NOMO-1 treated with dmso at 0.1 percent for 144 hours (cell line): Measurements from ENCODE around the gene JARID2.
"Not testable (repeated sequence)": the region's sequence is repeated elsewhere in the genome, so short reads cannot be mapped to it uniquely, and the experiment has no call there.

Source experiments
- DNase-seq: peaks from one replicate; lab custom pipeline; 2025; ENCODE audit not compliant: unreplicated experiment; lab: John Stamatoyannopoulos, UW

JARID2 gene

DNA sequence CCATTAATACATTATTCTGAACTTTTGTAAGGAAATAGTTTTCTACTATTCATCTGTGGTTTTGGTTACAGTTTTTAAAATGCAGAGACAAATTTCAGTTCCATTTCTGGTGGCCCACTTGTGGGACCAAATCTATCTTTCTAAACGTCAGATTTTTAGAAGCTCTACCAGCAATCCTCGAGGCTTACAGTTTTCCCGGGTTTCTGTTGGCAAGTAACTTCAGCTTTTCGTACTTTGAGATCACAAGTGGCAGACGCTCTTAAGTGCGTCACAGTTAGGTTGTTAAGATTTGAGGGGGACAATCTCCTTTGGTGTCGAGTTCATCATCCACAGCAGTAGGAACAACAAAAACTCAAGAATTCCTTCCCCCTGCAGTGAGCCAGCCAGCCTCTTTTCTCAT lies 60.0 kb downstream of the JARID2 start:
- DNase-seq = no peak

DNA sequence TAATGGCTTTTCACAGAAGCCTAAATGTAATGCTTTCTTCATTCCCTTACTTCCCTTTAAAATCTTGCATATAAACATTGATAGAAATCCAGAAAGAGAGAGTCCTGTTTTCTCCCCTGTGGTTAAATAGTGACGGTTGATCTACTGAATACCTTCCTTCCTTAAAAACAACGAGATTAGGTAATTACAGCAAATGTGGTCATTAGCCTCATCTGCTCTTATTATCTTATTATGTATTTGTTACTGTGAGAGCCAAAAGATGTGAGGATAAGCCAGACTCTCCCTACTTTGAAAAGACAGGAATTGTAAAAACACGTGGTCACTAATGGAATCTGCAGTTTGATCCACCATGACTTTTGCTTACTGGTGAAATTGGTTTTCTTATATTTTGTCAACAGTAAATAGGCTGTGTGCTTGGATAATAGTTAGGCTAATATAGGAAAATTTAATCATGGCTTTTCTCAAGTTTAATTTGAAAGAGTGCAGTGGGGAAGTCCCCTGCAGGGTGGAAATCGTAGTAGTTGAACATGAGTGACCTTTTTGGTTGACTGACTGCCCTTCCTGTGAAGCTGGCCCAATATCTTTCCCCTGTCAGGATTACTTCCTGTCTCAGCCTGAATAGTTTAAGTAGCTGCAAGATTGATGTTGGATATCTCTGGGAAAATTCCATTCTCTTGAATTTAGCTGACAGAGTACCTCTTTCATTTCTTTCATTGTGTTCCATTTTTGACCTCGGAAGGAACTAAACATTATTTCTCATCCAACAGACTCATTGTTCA lies 62.8 kb downstream of the JARID2 start:
- no peak for DNase-seq

DNA sequence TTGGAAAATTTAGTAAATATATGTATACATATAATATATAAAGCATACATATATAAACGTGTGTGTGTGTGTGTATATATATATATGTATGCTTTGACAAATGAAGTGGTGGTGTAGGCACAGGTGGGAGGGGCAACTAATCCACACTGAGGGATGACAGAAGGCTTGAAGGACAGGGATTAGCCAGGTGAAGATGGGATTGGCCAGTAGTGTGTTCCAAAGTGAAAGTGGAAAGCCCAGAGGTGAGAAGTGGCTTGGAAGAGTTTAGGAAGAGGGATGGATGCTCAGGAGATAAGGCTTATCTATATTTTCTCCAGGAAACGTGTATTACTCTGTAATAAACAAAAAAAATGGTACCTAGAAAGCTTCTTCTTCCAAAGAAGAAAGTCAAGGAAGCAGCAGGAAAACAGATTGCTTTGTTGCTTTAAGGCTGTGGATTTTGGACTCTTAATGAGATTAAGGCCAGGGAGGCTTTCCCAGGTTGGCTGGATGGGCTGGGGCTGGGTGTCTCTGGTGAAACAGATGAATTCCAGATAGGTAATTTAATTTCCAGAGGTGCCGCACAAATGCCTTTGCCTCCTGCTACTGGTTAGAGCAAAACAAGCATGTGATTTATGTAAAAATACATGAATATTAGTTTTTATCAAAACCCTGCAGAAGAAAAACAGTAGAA lies 63.9 kb downstream of the JARID2 start:
- no peak for DNase-seq

DNA sequence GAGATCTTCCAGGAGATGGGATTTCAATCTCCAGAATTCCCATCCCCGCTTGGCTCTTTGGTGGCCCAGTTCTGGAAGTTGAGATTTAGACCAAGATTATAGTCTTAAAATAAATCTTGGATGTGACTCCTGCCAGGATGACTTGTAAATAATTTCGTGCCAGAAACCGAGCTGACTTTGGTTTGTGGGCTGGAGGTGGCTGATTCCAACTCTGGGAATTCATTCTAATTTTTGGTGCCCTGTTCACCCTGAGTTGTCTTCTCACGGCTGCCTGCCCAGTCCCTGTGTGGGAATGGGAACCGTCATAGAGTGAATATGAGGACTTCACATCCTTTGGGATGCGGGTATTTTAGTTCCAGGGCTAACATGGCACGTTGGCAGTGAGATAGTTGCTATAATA lies 64.8 kb downstream of the JARID2 start:
- DNase-seq = no peak

DNA sequence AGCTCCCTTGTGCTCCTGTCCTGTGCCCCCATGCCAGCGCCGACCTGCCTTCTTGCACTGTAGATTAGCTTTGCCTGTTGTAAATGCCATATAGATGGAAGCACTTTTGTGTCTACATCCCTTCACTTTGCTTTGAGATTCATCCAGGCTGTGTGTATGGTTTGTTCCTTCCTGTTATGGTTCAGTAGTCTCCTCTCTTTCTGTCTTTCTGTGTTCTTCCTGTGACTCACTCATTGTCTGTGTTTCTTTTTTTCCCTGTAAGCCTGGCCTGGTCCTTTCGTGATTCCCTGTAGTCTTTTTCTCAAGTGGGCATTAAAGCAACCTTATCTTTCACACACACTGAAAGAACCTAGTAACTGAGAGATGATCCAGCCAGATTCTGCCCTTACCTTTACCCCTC lies 66.6 kb downstream of the JARID2 start:
- no peak for DNase-seq

DNA sequence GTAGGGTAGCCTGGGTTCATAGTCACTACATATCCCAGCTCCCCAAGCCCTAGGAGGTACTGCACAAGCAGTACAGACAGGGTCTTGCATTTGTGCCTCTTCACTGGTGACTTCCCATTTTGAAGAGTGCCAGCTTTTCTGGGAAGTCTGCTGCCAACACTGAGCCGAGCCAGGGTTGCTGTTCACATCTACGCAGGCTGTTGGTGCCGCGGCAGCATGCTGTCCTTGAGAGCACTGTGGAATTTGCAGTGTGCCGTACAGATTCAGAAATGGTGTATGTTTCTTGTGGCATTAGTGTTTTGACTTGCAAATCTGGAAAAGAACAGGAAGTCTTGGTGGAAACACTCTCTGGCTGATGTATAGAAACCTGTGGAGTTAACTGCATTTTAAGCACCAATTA lies 67.5 kb downstream of the JARID2 start:
- DNase-seq = no peak

DNA sequence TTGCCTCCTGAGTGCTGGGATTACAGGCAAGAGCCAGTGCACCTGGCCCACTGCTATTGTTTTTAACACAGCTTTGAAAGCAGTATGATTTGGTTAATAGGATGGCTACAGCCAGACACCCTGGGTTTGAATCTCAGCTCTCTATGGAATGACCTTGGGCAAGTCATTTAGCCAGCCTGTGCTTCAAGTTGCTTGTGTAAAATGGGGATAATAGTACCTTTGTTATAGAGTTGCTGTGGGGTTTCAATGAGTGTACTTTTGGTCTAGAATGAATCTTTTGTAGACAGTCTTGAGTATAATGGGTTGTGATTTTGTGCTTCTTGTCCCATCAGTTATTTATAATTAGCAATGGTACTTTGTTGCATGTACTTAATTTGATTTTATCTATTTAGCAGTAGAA lies 70.9 kb downstream of the JARID2 start:
- no peak for DNase-seq

DNA sequence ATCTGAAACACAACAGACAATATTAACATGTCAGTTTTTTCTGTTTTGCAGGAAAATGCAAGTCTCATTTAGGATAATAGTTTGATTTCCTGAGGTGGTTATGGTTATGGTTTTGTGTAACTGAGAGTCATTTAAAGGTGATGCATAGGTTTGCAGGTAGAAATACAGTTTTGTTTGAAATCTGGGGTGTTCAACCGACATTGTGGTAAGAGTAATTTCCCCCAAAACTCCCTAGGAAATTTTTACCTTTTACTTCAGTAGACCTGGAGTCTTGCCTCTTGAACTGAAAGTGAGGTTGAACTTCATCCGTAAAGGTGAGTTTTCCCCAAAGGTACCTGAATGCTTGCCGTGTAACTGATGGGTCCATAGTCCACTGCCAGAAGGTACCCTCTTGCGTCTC lies 71.4 kb downstream of the JARID2 start:
- no peak for DNase-seq

DNA sequence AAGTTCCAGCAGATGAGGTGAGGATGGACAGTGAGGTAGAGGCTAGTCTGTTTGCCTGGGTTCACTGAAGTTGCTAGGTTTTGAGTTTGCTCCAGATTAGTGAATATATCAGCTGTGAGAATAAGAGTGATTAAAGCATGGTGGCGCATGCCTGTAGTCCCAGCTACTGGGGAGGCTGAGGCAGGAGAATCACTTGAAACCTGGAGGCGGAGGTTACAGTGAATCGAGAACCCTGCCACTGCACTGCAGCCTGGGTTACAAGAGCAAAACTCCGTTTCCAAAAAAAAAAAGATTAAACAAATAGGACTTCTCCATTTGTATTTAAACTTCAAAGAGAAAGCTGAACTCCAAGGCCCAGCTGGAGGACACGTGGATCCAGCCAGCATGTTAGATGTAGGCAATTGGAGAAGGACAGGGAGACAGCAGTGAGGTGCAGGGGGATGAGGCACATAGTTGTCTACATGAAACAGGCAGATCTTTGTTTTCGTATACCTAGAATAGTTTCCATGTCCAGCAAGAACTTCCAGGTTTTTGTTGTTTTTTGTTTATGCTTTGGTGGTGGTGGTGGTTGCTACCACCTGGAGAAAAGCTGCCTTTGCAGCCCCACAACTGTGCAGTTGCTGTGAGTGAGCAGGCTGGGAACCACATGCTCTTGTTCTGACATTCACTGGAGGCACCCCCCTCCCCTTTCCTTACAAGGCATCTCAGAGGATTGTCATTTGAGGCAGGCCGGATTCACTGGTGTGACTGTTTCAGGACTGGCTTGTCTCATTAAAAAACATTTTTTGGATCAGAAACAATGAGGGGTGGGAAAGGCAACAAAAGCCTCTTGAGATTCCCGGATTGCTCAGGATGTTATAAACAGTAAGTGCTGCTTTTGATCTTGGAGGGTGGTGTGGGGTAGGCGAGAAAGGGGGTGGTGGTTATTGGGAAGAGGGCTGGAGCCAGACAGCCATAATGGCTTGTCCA lies 72.3 kb downstream of the JARID2 start:
- DNase-seq = no peak

DNA sequence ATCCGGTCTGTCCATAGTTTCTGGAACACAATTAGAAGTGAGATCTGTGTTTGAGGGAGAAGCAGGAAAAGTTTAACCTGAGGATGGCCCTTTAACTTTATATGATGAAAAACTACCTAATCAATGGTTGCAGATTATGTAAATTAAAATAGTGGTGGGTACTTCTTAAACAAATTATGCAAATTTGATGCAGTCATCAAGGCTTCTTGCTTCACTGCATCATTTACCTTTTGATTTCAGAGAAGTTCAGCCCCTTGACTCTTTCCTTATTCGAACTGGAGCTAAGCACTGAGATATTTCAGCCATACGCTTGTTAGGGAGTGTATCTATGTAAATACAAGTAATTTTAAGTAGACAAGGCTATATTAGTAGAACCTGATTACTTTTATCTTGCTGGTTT lies 73.8 kb downstream of the JARID2 start:
- DNase-seq = no peak

DNA sequence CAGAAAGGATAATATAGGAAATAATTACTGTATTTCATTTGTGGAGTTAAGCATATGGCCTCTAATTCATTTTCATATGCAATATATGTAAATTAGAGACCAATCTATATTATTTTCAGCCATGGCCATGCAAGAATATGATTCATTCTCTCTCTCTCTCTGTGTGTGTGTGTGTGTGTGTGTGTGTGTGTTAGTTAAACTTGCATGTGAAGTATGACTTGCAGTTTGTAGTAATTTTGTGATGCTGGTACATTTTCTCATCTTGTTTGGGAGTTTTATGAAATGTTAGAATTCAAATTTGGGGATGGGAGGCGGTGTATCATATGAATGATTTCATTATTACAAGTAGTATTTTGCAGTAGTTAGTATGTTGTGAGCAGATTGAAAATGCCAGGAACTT lies 74.8 kb downstream of the JARID2 start:
- no peak for DNase-seq

DNA sequence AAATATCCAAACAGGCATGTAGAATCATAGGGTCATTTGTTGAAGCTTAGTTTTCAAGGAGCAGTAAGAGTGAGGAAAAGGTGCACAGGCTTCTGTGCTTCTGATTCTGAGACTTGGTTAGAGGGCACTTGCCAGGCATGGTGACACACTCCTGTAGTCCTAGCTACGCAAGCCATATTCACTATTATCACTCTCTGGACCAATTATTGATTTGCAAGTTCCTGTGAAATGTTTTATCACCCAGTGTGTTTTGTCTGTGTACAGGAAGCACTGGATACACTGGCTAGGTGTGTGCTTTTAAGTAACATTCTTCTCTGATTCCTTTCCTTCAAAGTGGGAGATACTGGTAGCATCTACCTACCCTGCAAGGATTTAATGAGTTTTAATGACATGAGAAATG lies 76.3 kb downstream of the JARID2 start:
- DNase-seq = no peak

DNA sequence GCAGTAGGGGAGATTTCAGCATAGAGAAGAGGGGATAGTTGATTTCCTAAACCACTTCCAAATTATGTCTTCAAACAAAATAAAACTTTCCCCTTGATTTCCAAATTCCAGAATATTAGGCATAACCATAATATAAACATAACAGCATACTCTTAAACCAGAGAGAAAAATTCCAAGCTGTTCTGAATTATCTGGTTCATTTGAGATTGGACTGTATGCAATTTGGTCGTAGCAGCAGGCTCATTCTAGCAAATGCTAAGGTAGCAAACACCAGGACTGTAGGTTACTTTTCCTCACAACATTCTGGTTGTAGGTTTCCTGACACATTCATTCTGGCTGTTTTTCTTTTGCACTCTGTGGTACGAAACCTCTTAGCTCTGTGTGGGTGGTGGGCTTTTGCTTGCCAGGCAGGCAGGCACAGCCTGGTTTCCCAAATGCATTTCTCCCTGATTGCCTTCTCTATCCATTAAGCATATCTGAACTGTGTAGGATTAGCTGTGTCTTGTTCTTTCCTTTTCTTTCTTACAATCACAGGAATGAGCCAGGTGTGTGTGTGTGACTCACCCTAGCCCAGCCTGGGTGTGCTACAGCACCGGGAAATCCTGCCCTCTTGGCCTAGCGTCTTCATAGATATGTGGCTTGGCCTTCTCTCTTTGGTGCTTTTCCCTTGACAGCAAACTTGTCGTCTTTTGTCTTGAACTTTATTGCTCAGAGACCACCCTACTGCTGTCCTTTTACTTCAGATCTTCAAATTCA lies 77.1 kb downstream of the JARID2 start:
- DNase-seq = no peak

DNA sequence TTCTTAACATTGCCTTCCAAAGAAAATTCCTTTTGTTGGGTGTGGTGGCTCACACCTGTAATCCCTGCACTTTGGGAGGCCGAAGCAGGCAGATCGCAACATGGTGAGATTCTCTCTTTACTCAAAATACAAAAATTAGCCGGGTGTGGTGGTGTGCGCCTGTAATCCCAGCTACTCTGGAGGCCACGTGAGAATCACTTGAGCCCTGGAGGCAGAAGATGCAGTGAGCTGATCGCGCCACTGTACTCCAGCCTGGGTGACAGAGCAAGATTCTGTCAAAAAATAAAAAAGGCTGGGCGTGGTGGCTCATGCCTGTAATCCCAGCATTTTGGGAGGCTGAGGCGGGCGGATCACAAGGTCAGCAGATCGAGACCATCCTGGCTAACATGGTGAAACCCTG lies 77.7 kb downstream of the JARID2 start:
- DNase-seq = not testable (repeated sequence)

DNA sequence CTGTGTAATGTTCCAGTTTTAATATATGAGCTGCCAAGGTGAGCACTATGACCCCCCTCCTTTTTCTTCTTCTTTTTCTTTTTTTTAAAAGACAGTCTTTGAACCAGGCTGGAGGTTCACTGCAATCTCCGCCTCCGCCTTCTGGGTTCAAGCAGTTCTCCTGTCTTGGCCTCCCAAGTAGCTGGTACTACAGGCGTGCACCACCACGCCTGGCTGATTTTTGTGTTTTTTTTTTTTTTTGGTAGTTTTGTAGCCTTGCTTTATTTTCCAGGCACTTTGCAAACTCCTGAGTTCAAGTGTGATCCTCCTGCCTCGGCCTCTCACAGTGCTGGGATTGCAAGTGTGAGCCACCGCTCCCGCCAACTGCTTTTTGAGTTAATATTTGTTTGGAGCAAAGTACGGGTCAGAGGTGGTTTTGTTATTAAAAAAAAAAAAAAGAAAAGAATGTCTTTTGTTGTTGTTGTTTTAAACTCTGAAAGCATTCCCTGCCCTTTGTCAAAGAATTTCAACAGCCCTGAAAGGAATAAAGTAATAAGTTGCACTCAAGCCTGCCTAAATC lies 78.6 kb downstream of the JARID2 start:
- DNase-seq = no peak

DNA sequence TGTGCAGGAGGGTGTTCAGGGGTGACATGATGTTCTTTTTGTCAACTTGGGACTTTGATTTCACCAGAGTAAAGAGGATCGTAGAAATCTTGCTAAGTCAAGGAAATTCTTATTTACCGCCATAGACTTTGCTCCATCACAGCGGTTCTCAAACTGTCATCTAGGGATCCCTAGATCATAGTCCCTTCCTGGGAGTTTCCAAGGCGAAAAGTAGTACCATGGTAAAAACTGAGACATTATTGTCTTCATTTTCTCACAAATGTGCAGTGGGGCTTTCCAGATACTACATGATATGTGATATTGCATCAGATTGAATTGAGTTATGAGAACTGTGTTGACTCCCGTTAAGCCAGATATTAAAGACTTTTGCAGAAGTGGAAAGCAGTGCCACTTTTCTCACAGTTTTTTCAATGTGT lies 79.7 kb downstream of the JARID2 start:
- DNase-seq = no peak

DNA sequence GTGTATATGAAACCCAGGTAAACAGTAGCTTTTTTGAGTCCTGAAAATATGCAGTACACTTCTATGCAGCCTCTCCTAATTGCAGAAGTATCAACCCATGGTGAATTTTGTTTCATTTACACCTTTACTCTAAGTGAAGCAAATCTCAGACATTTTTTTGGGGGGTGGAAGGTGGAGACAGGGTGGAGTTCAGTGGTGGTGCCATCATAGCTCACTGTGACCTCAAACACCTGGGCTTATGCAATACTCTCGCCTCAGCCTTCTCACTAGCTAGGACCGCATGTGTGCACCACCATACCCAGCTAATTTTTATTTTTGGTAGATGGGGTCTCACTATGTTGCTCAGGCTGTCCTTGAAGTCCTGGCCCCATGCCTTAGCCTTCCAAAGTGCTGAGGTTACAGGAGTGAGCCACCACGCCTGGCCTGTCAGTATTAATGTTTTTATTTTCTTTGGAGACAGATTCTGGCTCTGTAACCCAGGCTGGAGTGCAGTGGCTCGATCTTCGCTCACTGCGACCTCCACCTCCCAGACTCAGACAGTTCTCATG lies 80.3 kb downstream of the JARID2 start:
- no peak for DNase-seq

DNA sequence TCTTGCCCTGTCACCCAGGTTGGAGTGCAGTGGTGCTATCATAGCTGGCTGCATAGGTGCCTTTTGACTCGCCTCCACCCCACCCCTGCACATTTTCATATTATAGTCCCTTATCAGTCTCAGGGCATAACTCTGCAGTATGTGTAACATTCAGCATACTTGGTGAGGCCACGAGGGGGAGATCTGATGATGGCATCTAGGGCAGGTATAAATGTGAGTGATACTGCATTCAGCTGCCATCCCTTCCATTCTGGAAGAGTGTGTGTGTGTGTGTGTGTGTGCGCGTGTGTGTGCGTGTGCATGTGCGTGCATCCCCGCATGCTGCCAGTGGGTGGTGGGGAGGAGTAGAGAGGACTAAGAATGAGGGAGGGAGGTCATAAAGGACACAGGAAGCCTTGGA lies 81.4 kb downstream of the JARID2 start:
- DNase-seq = no peak

DNA sequence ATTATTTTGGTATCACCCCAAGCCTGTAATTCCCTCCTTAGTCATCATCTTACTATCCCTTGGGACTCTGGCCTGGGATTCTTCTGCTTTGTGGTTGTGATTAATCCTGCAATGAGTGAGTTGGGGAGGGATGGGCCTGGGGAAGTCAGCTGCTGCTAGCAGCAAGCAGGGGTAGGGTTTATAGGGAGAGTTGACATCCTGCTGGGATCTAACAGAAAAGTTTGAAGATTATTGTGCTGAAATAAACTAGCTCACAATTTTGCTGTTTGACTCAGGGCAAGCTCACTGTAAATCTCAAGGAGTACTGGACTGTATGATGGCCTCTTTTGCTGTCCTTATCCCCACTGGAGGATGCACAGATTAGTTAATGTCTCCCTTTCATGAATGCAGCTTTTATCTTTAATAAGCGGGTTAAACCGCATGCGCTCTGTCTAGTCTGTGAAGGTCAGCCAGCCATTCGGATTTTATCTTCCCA lies 83.4 kb downstream of the JARID2 start:
- DNase-seq = no peak
